DMS153 treated with DMSO at 0.1 percent for 48 hours (cell line): ENCODE measurements around the gene RTBDN.
"Not testable (repeated sequence)": the region's sequence is repeated elsewhere in the genome, so short reads cannot be mapped to it uniquely, and the experiment has no call there.

Experiments
- DNase-seq: peaks from one replicate; lab custom pipeline; 2025; ENCODE audit not compliant: unreplicated experiment; lab: John Stamatoyannopoulos, UW

Gene RTBDN

GRCh38 chr19:12858041-12858928, 23.9 kb upstream of the RTBDN start:
- no peak for DNase-seq

- DNase-seq, result no peak
Observed at GRCh38 chr19:12856653-12857052, 22.3 kb upstream of the RTBDN start.

- DNase-seq, result peak; percentile 62
Observed at GRCh38 chr19:12847159-12848139, 13.1 kb upstream of the RTBDN start.

- not testable (repeated sequence) for DNase-seq
Observed at GRCh38 chr19:12846613-12847012, 12.2 kb upstream of the RTBDN start.

- no peak for DNase-seq
Observed at GRCh38 chr19:12843999-12844732, 9.8 kb upstream of the RTBDN start.

DNA sequence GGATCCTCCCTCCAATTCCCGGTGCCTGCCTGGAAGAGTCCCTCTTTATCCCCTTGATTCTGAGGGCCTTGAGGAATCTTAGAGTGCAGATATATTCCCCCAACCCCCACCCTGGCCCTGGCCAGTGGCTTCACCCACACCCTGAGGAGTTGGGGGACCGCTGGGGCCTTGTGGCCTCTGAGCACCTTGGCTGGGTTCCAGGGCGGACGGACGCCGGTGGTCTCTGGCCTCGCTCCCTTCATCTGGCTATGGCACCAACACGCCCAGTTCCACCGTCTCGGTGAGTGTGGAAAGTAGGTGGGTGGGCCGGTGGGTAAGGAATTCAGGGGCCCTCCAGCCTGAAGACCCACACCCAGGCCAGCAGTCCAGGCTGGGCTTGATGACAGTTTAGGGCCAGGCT, 8.9 kb upstream of the RTBDN start:
- DNase-seq, result no peak

DNA sequence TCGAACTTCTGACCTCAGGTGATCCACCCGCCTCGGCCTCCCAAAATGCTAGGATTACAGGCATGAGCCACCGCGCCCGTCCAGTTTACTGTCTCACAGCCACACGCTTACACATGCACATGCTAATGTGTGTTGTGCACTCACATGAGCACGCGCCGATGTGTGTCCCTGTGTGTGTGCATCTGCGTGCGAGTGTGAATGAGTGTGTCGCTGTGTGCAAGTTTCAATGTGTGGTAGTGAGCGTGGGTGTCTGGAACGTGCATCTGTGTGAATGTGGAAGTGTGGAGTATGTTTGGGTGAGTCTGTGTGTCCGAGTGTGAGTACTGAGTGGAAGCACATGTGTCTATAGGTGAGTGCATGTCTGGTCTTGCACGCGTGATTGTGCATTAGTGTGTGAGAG, 8.1 kb upstream of the RTBDN start:
- DNase-seq, result no peak

- peak; percentile 47 for DNase-seq
Observed at GRCh38 chr19:12841094-12841493, 6.7 kb upstream of the RTBDN start.

DNA sequence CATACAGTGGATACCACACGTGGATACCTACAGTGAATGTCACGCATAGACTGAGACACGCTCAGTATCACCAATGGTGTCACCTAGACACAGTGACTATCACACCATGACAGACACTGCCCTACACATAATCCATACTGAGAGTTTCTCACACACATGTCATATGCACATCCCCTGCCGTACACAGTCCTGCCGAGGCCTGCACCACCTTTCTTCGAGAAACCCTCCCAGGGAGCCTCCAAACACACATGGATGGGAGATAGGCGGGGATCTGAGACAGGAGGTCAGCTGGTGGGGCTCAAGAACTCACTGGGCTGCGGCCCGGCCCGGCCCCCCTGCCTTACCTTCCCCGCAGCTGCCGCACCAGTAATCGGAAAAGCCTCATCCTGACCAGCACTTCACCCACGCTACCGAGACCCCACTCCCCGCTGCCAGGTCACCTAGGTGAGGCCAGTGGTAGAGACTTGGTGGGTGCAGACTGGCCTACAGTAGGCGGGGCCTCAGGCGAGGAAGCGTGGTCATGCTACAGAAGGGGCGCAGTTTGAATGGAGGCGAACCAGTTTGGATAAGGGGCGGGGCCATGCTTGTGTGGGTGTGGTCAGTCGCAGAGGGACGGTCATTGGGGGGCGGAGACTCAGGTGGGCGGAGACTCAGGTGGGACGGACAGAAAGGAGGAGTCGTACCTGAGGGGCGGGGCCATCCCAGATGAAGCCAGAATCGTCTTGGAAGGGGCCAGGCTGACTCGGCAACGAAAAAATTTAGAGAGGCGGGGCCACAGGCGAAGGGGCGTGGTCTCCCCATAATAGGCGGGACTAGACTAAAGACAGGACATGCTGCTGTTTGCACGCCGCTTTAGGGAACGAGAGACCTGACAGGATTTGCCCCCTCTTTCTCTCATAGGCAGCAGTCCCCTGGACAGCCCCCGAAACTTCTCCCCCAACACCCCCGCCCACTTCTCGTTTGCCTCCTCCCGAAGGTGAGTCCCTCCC, 6.0 kb upstream of the RTBDN start:
- peak; percentile 86 for DNase-seq

DNA sequence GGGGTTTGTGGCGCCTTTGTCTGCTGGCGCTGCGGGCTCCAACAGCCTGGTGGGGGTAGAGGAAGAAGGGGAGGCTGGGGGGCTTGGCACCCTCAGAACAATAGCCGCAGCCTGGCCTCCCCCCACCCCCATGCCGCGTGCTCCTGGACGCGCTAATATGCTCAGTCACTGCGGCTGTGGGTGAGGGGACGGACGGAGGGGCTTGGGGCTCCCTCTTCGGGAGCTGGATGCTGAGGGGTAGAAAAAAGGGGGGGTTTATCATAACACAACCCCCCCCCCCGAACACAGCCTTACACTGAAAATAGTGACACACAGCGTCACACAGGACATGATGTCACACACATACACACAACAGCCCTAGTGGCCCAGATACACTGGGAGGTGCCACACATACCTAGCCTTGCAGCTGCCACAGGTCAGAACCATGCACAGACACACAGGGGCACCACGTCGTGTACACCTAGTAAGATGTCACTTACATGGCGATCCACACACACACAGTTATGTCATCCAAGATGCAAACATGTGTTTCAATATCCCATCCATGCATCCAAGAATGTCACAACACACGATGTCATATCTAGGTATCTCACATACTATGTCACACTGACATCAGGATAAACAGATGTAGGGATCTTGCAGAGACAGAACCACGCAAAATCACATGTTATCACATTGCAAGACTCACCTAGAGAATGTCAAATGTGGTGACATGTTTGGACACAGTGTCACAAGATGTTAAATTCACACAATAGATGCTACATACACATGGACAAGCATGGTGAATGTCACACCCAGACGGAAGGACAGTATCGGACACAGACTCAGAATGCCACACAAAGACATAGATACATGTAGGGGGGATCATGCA, 4.7 kb upstream of the RTBDN start:
- no peak for DNase-seq

DNA sequence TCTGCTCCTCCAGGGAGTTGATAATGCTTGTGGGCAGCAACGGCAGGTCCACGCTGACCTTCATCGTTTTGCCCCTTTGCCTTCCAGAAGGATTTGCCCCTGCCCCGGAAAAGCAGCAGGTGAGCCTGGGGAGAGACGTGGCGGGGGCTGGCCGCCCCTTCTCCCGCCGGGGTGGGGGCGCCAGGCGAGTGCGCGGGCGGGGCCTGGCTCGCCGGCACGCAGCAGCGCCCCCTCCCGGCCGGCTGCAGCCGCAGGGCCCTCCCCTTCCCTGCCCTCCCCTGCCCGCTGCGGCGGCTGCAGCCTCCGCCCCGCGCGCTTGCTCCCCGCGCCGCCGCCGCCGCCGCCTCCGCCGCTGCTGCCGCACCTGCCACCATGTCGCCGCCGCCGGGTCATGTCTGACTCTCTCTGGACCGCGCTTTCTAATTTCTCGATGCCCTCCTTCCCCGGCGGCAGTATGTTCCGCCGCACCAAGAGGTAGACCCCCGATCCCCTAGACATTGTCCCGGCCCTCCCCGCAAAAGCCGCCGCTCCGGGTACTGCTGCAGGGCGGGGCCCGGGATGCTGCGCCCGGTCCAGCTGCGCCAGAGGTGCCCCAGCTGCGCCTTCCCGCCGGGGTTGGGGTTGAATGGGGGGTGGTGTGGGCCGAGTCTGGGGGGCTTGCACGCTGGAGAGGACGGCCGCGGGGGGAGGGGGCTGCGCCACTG, 4.0 kb upstream of the RTBDN start, which contains the start of gene MAST1:
Gene MAST1 (plus strand): TSS at position 334 of the 704 bp plus-strand sequence. CDS start 58 bp downstream, at position 392.
- DNase-seq, result peak; percentile 12

- no peak for DNase-seq
Observed at GRCh38 chr19:12837225-12837624, 2.8 kb upstream of the RTBDN start.

GRCh38 chr19:12836529-12836863, 2.1 kb upstream of the RTBDN start:
- DNase-seq, result no peak

DNA sequence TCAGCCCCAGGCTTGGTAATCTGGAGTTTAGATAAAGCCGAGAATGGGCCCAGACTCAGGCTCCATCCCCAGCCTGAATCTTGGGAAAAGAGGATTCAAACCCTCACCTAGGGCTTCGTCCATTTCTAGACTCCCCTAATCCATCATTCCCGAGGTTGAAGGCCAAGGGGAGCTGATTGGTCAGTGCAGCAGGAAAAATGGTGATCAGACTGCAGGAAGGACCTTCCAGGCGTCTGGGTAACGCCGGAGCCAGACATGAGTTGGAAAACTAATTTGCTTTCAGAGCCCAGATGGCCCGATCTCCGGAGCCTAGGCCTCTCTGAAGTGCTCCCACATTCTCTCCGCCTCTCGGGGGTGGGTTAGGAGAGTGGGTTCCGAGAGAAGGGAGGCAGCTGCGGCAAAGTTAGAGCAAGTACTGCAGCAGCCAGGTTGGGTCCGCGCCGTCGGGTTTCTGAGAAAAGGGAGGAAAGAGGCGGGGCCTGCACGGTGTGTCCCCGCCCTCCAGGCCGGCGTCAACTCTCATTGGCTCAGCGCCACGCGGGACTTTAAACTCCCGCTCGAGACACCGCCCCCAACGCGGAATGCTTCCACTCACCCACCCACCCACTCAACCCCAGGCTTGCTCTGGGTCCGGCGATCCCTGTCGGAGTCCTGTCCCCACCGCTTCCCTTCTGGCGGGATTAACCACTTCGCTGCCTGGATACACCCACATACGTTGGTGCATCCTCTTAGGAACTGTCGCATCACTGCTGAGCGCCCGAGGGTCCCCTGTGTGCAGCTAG, 788 bp upstream of the RTBDN start:
- peak; percentile 52 for DNase-seq

GRCh38 chr19:12833738-12834565, 427 bp downstream of the RTBDN start:
- no peak for DNase-seq

GRCh38 chr19:12833418-12833737, 1.0 kb downstream of the RTBDN start:
- DNase-seq, result peak; percentile 7

- peak; percentile 89 for DNase-seq
Observed at GRCh38 chr19:12828494-12828893, 5.9 kb downstream of the RTBDN start.
